ENCODE measurements around the gene C1QL4. TPM values are rescaled to one million over a fixed set of nuclear protein-coding genes. Genes with fewer than 3 reads are reported as not detected.

Gene C1QL4
- total and polyA plus RNA-seq, 9 of the 15 experiments (the other 6 are each of a cell fraction or from before 2014, with no cell fraction given) = 0.08 to 2.1 (median 0.31) TPM

- DNase-seq (ENCODE audit: extremely low read depth in 1 of 4, low spot score in 3 of 4) (no peak), ATAC-seq (no peak), FAIRE-seq (no peak)
- no peak overlapping the region for H3K9ac ChIP-seq (ENCODE audit: insufficient read depth in 1 of 2, low read depth in 2 of 2, low read length in 2 of 2)
- CTCF ChIA-PET (ENCODE audit: low intra/inter-chr PET ratio) = no interaction called here
- TF ChIP-seq ZKSCAN3 (CRISPR knock-in tag; IDR thresholded peaks at IDR 0.05) = no peak
- peak; percentile 46 for TF ChIP-seq RBM25 (IDR thresholded peaks at IDR 0.05; ENCODE audit: low read depth, low read length, severe bottlenecking)
- H2AFZ ChIP-seq (ENCODE audit: low read depth, low read length) = no peak overlapping the region
- H4K20me1 ChIP-seq (replicated peaks; ENCODE audit: control insufficient read depth, insufficient read depth, low read length) = no peaks in the 10 kb centered on the region
- H3K9me3 ChIP-seq (replicated peaks; ENCODE audit: control insufficient read depth, insufficient read depth, low read depth, low read length) = no peaks in the 10 kb centered on the region
- peaks cover 17% of the 10 kb centered on the region for H3K79me2 ChIP-seq (ENCODE audit: control insufficient read depth, insufficient read depth, low read length)
- H3K4me3 ChIP-seq = no peak overlapping the region
- H3K36me3 ChIP-seq (ENCODE audit: control insufficient read depth, insufficient read depth, low read length) = peaks cover 72% of the 10 kb centered on the region; the same call in 2 of the 3 replicates
- no peaks in the 10 kb centered on the region for H3K27me3 ChIP-seq (ENCODE audit: control insufficient read depth in 2 of 2, insufficient read depth in 2 of 2, low read length in 2 of 2)
- intact Hi-C loops (cut with micrococcal nuclease) (no loop called here), in situ Hi-C loops (cut with MboI) (no loop called here)
- no peak overlapping the region for H3K27ac ChIP-seq (ENCODE audit: extremely low read depth, low read depth, low read length)
- peaks cover 3% of the 10 kb centered on the region for H3K9me1 ChIP-seq (ENCODE audit: control insufficient read depth, insufficient read depth, low read length)
- peaks cover 5 to 19% of the 10 kb centered on the region in 2 experiments; a peak in 3 of 5 replicates for H3K4me1 ChIP-seq (replicated peaks in 1 of 2; ENCODE audit: control insufficient read depth in 2 of 2, insufficient read depth in 2 of 2, low read length in 2 of 2)
- BruUV-seq (replicated peaks) = no TSS peak
- H3K4me2 ChIP-seq (ENCODE audit: insufficient read depth, low read length) = no peak overlapping the region
- POLR2A ChIA-PET = interaction anchor here (0.7 kb wide), 1 partner anchor 615 kb away, joined by 3 read pairs; no protein-coding TSS in a partner anchor
These were observed 9.6 kb downstream of the C1QL4 start for GRCh38 chr12:49327368-49327767.

- CTCF ChIA-PET (ENCODE audit: low intra/inter-chr PET ratio) = no interaction called here
- peak overlapping the region in 1 of 2 experiments; percentile 74; a peak in 2 of 4 replicates for H3K9ac ChIP-seq (ENCODE audit: insufficient read depth in 1 of 2, low read depth in 2 of 2, low read length in 2 of 2)
- no TSS peak for BruUV-seq (replicated peaks)
These were observed 11.4 kb downstream of the C1QL4 start for GRCh38 chr12:49325606-49326005.

More at GRCh38 chr12:49325606-49326005, 11.4 kb downstream of the C1QL4 start:
- Histone ChIP-seq H3K9me3 (replicated peaks; ENCODE audit: control insufficient read depth, insufficient read depth, low read depth, low read length) (no peaks in the 10 kb centered on the region), H3K79me2 (ENCODE audit: control insufficient read depth, insufficient read depth, low read length) (peaks cover 22% of the 10 kb centered on the region), H3K27ac (ENCODE audit: extremely low read depth, low read depth, low read length) (no peak overlapping the region; the same call in 2 of the 3 replicates), H3K27me3 (ENCODE audit: control insufficient read depth in 2 of 2, insufficient read depth in 2 of 2, low read length in 2 of 2) (no peaks in the 10 kb centered on the region), H3K4me2 (ENCODE audit: insufficient read depth, low read length) (no peak overlapping the region), H3K36me3 (ENCODE audit: control insufficient read depth, insufficient read depth, low read length) (peaks cover 58% of the 10 kb centered on the region; the same call in 2 of the 3 replicates), H3K9me1 (ENCODE audit: control insufficient read depth, insufficient read depth, low read length) (no peaks in the 10 kb centered on the region), H4K20me1 (replicated peaks; ENCODE audit: control insufficient read depth, insufficient read depth, low read length) (no peaks in the 10 kb centered on the region), H3K4me3 (no peak overlapping the region), H3K4me1 (replicated peaks in 1 of 2; ENCODE audit: control insufficient read depth in 2 of 2, insufficient read depth in 2 of 2, low read length in 2 of 2) (peaks cover 5 to 18% of the 10 kb centered on the region in 2 experiments; a peak in 3 of 5 replicates), H2AFZ (ENCODE audit: low read depth, low read length) (no peak overlapping the region)
- in situ Hi-C loops (cut with MboI) (no loop called here), intact Hi-C loops (cut with micrococcal nuclease) (no loop called here)
- TF ChIP-seq POLR2G (IDR thresholded peaks at IDR 0.05; ENCODE audit: low read depth, low read length) = peak; percentile 51
- TF ChIP-seq RBFOX2 (IDR thresholded peaks at IDR 0.05; ENCODE audit: low read depth, low read length) = peak; percentile 43; the same call in 1 of the 2 replicates
- no peak for TF ChIP-seq ZNF449 (CRISPR knock-in tag; IDR thresholded peaks at IDR 0.05)
- POLR2A ChIA-PET = interaction anchor here (0.9 to 1.7 kb wide), 4 partner anchors 9 to 40 kb away, joined by 3 to 5 read pairs (median 4); no protein-coding TSS in a partner anchor
- WGBS (ENCODE audit: insufficient coverage, low coverage, missing lambda C conversion rate) = 84% methylated on average over 3 of the region's 6 CpGs
- FAIRE-seq (no peak), DNase-seq (ENCODE audit: extremely low read depth in 1 of 4, low spot score in 3 of 4) (no peak), ATAC-seq (no peak)

Data from K562 (cell line).